Neural cell (in vitro differentiated cells): ENCODE data around the gene ERP27. TPM values are rescaled to one million over a fixed set of nuclear protein-coding genes. Genes with fewer than 3 reads are reported as not detected.

Experiments
- H2AFZ ChIP-seq: fragments of 200-600, 300-800 bp; sonication (generic), shearing (Covaris generic); 2 replicates; pipeline ENCODE4 v1.6.0; 2014; ENCODE audit warnings: low read depth, mild to moderate bottlenecking, antibody characterized with exemption, low read length, moderate library complexity
- H3F3A ChIP-seq: fragments of 200-600 bp; shearing (Covaris generic); 2 replicates; pipeline ENCODE4 v1.6.1; 2016; ENCODE audit warnings: mild to moderate bottlenecking, moderate library complexity, mixed read lengths, antibody characterized with exemption, low read length; ENCODE audit not compliant: insufficient read depth, poor library complexity, severe bottlenecking
- H3K27ac ChIP-seq: fragments of 200-600, 300-800 bp; sonication (generic), shearing (Covaris generic); 2 replicates; pipeline ENCODE4 v1.5.1; 2014; ENCODE audit warnings: mild to moderate bottlenecking, low read length, moderate library complexity
- H3K27me3 ChIP-seq: fragments of 300-800, 200-600 bp; sonication (generic), shearing (Covaris generic); 2 replicates; pipeline ENCODE4 v1.6.0; 2014; ENCODE audit warnings: mild to moderate bottlenecking, low read depth, low read length, moderate library complexity; ENCODE audit not compliant: insufficient read depth
- H3K36me3 ChIP-seq: fragments of 300-800, 200-600 bp; sonication (generic), shearing (Covaris generic); 2 replicates; pipeline ENCODE4 v1.5.1; 2014; ENCODE audit warnings: mild to moderate bottlenecking, antibody characterized with exemption, low read length, moderate library complexity; ENCODE audit not compliant: insufficient read depth
- H3K4me2 ChIP-seq: fragments of 300-800, 200-600 bp; sonication (generic), shearing (Covaris generic); 2 replicates; pipeline ENCODE4 v1.6.0; 2014; ENCODE audit warnings: mild to moderate bottlenecking, low read length
- H3K4me3 ChIP-seq: fragments of 300-800, 200-600 bp; sonication (generic), shearing (Covaris generic); 2 replicates; pipeline ENCODE4 v1.5.1; 2014; ENCODE audit warnings: mild to moderate bottlenecking, low read length, moderate library complexity
- H3K79me2 ChIP-seq: fragments of 200-600 bp; shearing (Covaris generic); replicated peaks from 2 replicates; pipeline ENCODE4 v1.6.0; 2014; ENCODE audit warnings: mild to moderate bottlenecking, low read length, moderate library complexity; ENCODE audit not compliant: insufficient read depth
- H3K9ac ChIP-seq: fragments of 300-800, 200-600 bp; sonication (generic), shearing (Covaris generic); 2 replicates; pipeline ENCODE4 v1.6.1; 2016; ENCODE audit warnings: mild to moderate bottlenecking, low read length, mixed read lengths
- H3K9me2 ChIP-seq: fragments of 200-600 bp; shearing (Covaris generic); 2 replicates; pipeline ENCODE4 v1.6.1; 2016; ENCODE audit warnings: mild to moderate bottlenecking, low read length, mixed read lengths; ENCODE audit not compliant: insufficient read depth
- H3K9me3 ChIP-seq: fragments of 200-600, 300-800 bp; sonication (generic), shearing (Covaris generic); 2 replicates; pipeline ENCODE4 v1.6.1; 2016; ENCODE audit warnings: mild to moderate bottlenecking, mixed run types, low read length, moderate library complexity, mixed read lengths
- H4K20me1 ChIP-seq: fragments of 200-600 bp; shearing (Covaris generic); 2 replicates; pipeline ENCODE4 v1.6.1; 2016; ENCODE audit warnings: mild to moderate bottlenecking, mixed run types; ENCODE audit not compliant: insufficient read depth
- CTCF ChIP-seq: fragments of 450-650 bp; IDR thresholded peaks from 2 replicates; pipeline ENCODE4 v1.5.1; 2014; ENCODE audit warnings: antibody characterized with exemption, mild to moderate bottlenecking, moderate library complexity; ENCODE audit not compliant: poor library complexity, severe bottlenecking
- EP300 ChIP-seq: fragments of 450-650 bp; conservative IDR thresholded peaks from 2 replicates; pipeline ENCODE4 v1.6.1; 2014; ENCODE audit warnings: antibody characterized with exemption, mild to moderate bottlenecking, moderate library complexity; ENCODE audit not compliant: poor library complexity, severe bottlenecking
- EZH2 ChIP-seq: fragments of 200-600, 300-800 bp; shearing (Covaris generic), sonication (generic); IDR thresholded peaks from 2 replicates; pipeline ENCODE4 v1.6.1; 2014; ENCODE audit warnings: antibody characterized with exemption, low read length, borderline replicate concordance, mild to moderate bottlenecking; ENCODE audit not compliant: insufficient read depth, poor library complexity, severe bottlenecking
- MXI1 ChIP-seq: fragments of 450-650 bp; conservative IDR thresholded peaks from 2 replicates; pipeline ENCODE4 v1.6.1; 2014; ENCODE audit warnings: antibody characterized with exemption, mild to moderate bottlenecking; ENCODE audit not compliant: poor library complexity, severe bottlenecking
- POLR2AphosphoS5 ChIP-seq: IDR thresholded peaks from 2 replicates; pipeline ENCODE4 v1.6.1; 2012
- RAD21 ChIP-seq: fragments of 450-650 bp; conservative IDR thresholded peaks from 2 replicates; pipeline ENCODE4 v1.6.1; 2014; ENCODE audit warnings: antibody characterized with exemption, mild to moderate bottlenecking, moderate library complexity
- SMC3 ChIP-seq: fragments of 450-650 bp; conservative IDR thresholded peaks from 2 replicates; pipeline ENCODE4 v1.6.1; 2014; ENCODE audit warnings: antibody characterized with exemption, mild to moderate bottlenecking, moderate library complexity; ENCODE audit not compliant: poor library complexity
- TAF1 ChIP-seq: IDR thresholded peaks from 2 replicates; pipeline ENCODE4 v1.6.1; 2012; ENCODE audit warnings: low read depth
- polyA plus RNA-seq: library from polyadenylated mRNA; depleted of rRNA; stranded (reverse); fragments of >200 nt; gene quantifications from 2 replicates; pipeline ENCODE4 v1.2.3, GENCODE V29; 2014
- TF ChIP-seq, protein P1 (sequence below): IDR thresholded peaks from 2 replicates; pipeline ENCODE4 v1.6.1; 2012; ENCODE audit warnings: borderline replicate concordance

The ERP27 gene
- polyA plus RNA-seq, 1 donor from 2014 or later, result not detected

DNA sequence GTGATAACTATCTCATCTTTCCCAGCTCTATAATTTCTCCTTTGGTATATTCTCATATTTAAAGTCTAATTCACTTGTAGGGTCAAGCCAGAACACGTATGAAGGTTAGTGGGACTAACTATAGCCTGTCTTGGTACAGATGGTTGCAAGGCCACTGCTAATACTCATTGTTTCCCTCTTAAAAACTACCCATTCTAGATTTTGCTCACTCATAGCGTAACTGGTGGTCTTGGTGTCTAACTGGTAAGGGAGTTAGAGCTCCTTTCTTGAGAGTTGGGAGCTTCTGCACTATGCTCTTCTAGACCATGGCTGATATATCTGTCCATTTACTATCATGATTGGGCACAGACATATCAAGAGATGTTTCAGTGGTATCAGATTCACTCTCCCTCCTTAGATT lies 61.5 kb downstream of the ERP27 start:
- Histone ChIP-seq H3F3A (no peaks in the 10 kb centered on the region), H3K79me2 (no peaks in the 10 kb centered on the region), H3K9ac (no peak overlapping the region), H3K9me2 (no peaks in the 10 kb centered on the region), H3K4me3 (no peak overlapping the region), H3K27ac (no peak overlapping the region), H3K27me3 (no peaks in the 10 kb centered on the region), H3K9me3 (no peaks in the 10 kb centered on the region), H2AFZ (no peak overlapping the region), H3K4me2 (no peak overlapping the region), H3K36me3 (no peaks in the 10 kb centered on the region), H4K20me1 (no peaks in the 10 kb centered on the region)
- TF ChIP-seq EP300, result no peak
- TF ChIP-seq EZH2, result no peak
- no peak for TF ChIP-seq TAF1
- no peak for TF ChIP-seq CTCF
- TF ChIP-seq POLR2AphosphoS5, result no peak
- TF ChIP-seq MXI1, result no peak
- no peak for TF ChIP-seq SMC3
- no peak for TF ChIP-seq RAD21
- TF ChIP-seq, protein P1, sequence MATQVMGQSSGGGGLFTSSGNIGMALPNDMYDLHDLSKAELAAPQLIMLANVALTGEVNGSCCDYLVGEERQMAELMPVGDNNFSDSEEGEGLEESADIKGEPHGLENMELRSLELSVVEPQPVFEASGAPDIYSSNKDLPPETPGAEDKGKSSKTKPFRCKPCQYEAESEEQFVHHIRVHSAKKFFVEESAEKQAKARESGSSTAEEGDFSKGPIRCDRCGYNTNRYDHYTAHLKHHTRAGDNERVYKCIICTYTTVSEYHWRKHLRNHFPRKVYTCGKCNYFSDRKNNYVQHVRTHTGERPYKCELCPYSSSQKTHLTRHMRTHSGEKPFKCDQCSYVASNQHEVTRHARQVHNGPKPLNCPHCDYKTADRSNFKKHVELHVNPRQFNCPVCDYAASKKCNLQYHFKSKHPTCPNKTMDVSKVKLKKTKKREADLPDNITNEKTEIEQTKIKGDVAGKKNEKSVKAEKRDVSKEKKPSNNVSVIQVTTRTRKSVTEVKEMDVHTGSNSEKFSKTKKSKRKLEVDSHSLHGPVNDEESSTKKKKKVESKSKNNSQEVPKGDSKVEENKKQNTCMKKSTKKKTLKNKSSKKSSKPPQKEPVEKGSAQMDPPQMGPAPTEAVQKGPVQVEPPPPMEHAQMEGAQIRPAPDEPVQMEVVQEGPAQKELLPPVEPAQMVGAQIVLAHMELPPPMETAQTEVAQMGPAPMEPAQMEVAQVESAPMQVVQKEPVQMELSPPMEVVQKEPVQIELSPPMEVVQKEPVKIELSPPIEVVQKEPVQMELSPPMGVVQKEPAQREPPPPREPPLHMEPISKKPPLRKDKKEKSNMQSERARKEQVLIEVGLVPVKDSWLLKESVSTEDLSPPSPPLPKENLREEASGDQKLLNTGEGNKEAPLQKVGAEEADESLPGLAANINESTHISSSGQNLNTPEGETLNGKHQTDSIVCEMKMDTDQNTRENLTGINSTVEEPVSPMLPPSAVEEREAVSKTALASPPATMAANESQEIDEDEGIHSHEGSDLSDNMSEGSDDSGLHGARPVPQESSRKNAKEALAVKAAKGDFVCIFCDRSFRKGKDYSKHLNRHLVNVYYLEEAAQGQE, result no peak

DNA sequence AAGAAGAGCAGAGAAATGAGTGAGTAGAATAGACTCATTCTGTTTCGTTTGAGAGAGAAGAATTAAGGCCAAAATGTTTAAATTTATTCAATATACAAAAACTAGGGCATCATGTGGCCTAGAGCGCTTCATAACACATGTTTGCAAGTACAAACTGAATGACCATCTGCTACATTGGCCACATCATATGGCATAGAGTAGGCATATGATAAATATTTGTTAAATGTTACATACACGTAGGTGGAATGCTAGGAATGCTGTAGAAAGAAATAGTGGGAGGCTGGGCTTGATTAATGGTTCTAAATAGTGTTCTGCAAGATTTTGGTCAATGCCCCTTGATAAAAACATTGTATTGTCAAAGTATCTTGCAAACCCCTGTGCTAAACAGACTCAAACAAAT lies 63.5 kb downstream of the ERP27 start:
- H3K9ac ChIP-seq, result no peak overlapping the region
- no peak for TF ChIP-seq TAF1
- TF ChIP-seq, protein P1, result no peak
- TF ChIP-seq SMC3, result no peak
- no peak for TF ChIP-seq CTCF
- no peak for TF ChIP-seq POLR2AphosphoS5
- TF ChIP-seq EP300, result no peak
- TF ChIP-seq RAD21, result no peak
- no peak for TF ChIP-seq MXI1
- TF ChIP-seq EZH2, result no peak
- no peaks in the 10 kb centered on the region for H3K9me2 ChIP-seq
- no peaks in the 10 kb centered on the region for H3K36me3 ChIP-seq
- no peaks in the 10 kb centered on the region for H3K79me2 ChIP-seq
- no peak overlapping the region for H3K27ac ChIP-seq
- H3K4me2 ChIP-seq, result no peak overlapping the region
- H2AFZ ChIP-seq, result no peak overlapping the region
- H3K27me3 ChIP-seq, result no peaks in the 10 kb centered on the region
- no peaks in the 10 kb centered on the region for H4K20me1 ChIP-seq
- H3K4me3 ChIP-seq, result no peak overlapping the region
- no peaks in the 10 kb centered on the region for H3K9me3 ChIP-seq
- H3F3A ChIP-seq, result no peaks in the 10 kb centered on the region
